Stimulated activated CD8-positive, alpha-beta memory T cell treated with anti-CD3 and anti-CD28 coated beads, Interleukin-7, amount 100 ng/mL, for 4 hours (primary cell): Measurements from ENCODE around the gene NUSAP1.
"Not testable (repeated sequence)": the region's sequence is repeated elsewhere in the genome, so short reads cannot be mapped to it uniquely, and the experiment has no call there.

Experiments used
- DNase-seq, 2 donors: peaks; one replicate each; pipeline ENCODE4 v3.0.0-alpha.2; 2020; ENCODE audit warnings: low read depth in 2 of 2

NUSAP1 gene

GRCh38 chr15:41411441-41411840, 78.8 kb downstream of the NUSAP1 start:
- no peak for DNase-seq

- no peak for DNase-seq
These were observed 83.6 kb downstream of the NUSAP1 start for GRCh38 chr15:41416128-41416741.

- peak; percentile 87 to 97 for DNase-seq
These were observed 84.2 kb downstream of the NUSAP1 start, which contains the start of gene RTF1 for GRCh38 chr15:41416742-41417417. RTF1 (plus strand) TSS chr15:41417095; CDS start chr15:41417116, 21 bp downstream.

GRCh38 chr15:41417418-41418195, 84.9 kb downstream of the NUSAP1 start:
- DNase-seq = peak in 1 of 2 donors; percentile 23

GRCh38 chr15:41423979-41424659, 91.4 kb downstream of the NUSAP1 start:
- no peak for DNase-seq

GRCh38 chr15:41424809-41425208, 92.1 kb downstream of the NUSAP1 start:
- DNase-seq = no peak

GRCh38 chr15:41425907-41426306, 93.2 kb downstream of the NUSAP1 start:
- DNase-seq = not testable (repeated sequence)

- DNase-seq = no peak
These were observed 96.6 kb downstream of the NUSAP1 start for GRCh38 chr15:41429003-41429890.
